Ectodermal cell (in vitro differentiated cells): Measurements from ENCODE around the gene CCDC122.

Experiments
- H3K27ac ChIP-seq: 2 replicates; pipeline ENCODE4 v1.7.0; 2013; ENCODE audit warnings: mild to moderate bottlenecking, low read depth, low read length; ENCODE audit not compliant: insufficient read depth, poor library complexity, severe bottlenecking
- H3K27me3 ChIP-seq: 2 replicates; pipeline ENCODE4 v1.7.0; 2013; ENCODE audit warnings: mild to moderate bottlenecking, low read length; ENCODE audit not compliant: insufficient read depth, control insufficient read depth, poor library complexity, severe bottlenecking
- H3K36me3 ChIP-seq: one replicate; pipeline ENCODE4 v1.7.0; 2013; ENCODE audit warnings: low read length; ENCODE audit not compliant: control insufficient read depth, insufficient read depth
- H3K4me1 ChIP-seq: one replicate; pipeline ENCODE4 v1.7.0; 2013; ENCODE audit warnings: low read length; ENCODE audit not compliant: control insufficient read depth, insufficient read depth
- H3K4me3 ChIP-seq: 2 replicates; pipeline ENCODE4 v1.7.0; 2013; ENCODE audit warnings: low read depth, low read length, control low read depth; ENCODE audit not compliant: insufficient read depth
- H3K9me3 ChIP-seq: 2 replicates; pipeline ENCODE4 v1.7.0; 2013; ENCODE audit warnings: mild to moderate bottlenecking, low read length, moderate library complexity; ENCODE audit not compliant: control insufficient read depth
- WGBS, 2 experiments: methylation state at CpG; one replicate each; pipeline ENCODE4 v1.1.7; 2013; ENCODE audit warnings: missing lambda C conversion rate in 2 of 2; 5-methylcytosine and 5-hydroxymethylcytosine counted together

CCDC122 gene

DNA sequence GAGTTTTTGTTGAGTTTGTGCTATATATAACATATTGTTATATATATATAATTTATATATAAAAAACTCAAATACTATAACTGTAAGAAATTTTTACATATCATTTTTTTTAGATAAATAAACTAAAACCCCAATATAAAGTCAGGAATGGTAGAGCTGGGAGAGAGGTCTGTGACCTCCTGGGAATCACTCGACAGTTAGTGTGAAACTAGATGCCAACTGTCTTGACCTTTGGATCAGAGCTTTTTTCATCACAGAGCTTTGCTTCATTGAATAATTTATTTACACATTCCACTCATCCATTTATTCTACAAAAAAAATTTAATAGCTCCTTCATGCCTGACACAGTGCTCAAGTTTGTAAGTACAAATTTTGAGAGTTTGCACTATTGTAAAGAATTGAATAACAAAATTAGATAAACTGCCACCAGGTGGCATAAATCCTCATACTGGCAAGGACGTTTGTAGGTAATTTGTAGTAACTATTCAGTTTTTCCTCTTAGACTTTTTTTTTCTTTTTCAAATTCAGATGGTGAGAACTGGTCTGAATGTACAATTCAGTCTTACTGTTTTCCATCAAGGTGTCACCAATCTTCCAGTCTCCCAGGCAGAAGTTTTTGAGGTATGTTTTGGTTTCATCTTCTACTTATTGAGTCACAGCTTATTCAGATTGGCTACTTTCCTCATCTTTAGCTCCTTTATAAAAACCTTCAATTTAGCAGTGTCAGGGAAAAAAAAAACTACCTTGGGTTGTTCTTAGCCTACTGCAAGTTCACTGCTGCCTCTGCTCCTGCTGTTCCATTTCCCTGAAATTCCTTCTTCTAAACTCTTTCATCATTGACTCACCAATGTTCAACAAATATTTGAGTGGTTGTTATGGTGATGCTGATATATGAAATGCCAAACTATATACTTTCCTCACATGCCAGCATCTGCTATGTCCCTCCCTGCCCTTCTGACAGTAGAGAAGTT lies 28.9 kb upstream of the CCDC122 start:
- H3K27me3 ChIP-seq: no peaks in the 10 kb centered on the region
- WGBS, 2 experiments: 38 to 57% methylated on average over 2 of the region's 2 CpGs
- no peak overlapping the region for H3K27ac ChIP-seq
- no peaks in the 10 kb centered on the region for H3K4me1 ChIP-seq
- no peaks in the 10 kb centered on the region for H3K9me3 ChIP-seq
- H3K4me3 ChIP-seq: no peak overlapping the region
- H3K36me3 ChIP-seq: no peaks in the 10 kb centered on the region

DNA sequence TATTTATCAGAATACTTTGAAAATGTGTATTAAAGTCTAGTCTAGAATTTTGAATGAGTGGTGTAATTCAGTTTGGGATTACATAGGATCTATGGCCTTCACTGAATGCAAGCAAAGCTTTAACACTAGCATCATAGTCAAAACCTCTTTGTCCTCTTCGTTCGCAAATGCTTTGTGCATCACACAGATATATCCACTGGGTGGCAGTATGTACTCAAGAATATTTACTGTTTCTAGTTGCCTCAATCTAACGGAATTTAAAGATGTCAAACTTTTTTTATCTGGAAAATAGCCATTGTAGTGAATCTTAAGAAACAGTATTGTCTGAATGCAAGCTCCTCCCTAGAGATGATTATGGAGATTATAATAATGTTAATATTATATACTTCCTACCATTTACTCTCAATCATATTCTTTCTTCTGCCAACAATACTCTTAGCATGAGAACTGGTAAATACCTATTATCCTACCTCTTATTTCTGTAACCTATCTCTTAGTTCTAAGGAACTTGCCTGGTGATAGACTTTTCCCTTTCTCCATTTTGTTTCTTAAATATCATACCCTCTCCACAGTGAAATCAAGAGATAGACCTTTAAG lies 26.0 kb upstream of the CCDC122 start:
- WGBS, 2 experiments: 0 to 12% methylated on average over 2 to 3 of the region's 3 CpGs
- H3K36me3 ChIP-seq: no peaks in the 10 kb centered on the region
- H3K9me3 ChIP-seq: no peaks in the 10 kb centered on the region
- H3K4me1 ChIP-seq: no peaks in the 10 kb centered on the region
- H3K4me3 ChIP-seq: no peak overlapping the region
- H3K27me3 ChIP-seq: no peaks in the 10 kb centered on the region
- H3K27ac ChIP-seq: no peak overlapping the region

DNA sequence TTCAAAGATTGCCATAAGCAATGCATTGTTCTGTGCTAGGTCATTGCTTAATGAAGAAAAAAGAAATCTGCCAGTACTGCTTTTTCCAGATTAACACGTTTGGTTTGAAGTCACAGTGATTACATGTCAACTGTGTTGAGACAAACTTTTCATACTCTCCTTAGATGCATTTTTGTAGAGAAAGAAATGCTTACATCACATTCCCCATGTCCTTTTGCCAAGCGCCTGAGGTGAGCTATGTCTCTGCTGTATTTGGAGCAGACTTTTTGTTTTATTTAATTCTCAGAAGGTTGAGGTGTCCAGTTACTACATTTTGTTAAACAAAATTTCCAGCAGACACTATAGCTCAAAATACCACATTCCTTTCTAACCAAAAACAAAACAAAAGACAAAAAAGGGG lies 16.4 kb upstream of the CCDC122 start:
- whole genome bisulfite sequencing, 2 experiments: 89 to 98% methylated on average over 1 to 2 of the region's 2 CpGs
- Histone ChIP-seq H3K4me3 (no peak overlapping the region), H3K9me3 (no peaks in the 10 kb centered on the region), H3K4me1 (no peaks in the 10 kb centered on the region), H3K27ac (no peak overlapping the region), H3K27me3 (no peaks in the 10 kb centered on the region), H3K36me3 (no peaks in the 10 kb centered on the region)

DNA sequence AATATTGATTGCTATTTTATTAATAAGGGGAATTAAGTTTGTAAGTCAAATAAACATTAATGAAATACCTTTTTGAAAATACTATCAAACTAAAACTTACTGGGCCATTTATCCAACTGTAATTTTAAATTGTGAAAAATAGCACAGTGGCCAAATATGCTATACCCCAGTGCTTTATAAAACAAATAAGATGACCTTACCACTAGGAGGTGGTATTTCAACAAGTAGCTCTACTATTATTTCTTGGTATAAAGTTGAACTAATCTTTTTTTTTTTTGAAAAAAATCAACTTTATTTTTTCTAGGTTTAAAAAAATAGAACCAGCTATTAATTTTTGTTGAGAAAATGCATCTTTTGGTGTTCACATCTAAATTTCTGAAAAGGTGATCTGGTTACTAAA lies 14.9 kb upstream of the CCDC122 start:
- no peaks in the 10 kb centered on the region for H3K27me3 ChIP-seq
- no peaks in the 10 kb centered on the region for H3K4me1 ChIP-seq
- no peaks in the 10 kb centered on the region for H3K36me3 ChIP-seq
- no peak overlapping the region for H3K4me3 ChIP-seq
- no peaks in the 10 kb centered on the region for H3K9me3 ChIP-seq
- H3K27ac ChIP-seq: no peak overlapping the region

DNA sequence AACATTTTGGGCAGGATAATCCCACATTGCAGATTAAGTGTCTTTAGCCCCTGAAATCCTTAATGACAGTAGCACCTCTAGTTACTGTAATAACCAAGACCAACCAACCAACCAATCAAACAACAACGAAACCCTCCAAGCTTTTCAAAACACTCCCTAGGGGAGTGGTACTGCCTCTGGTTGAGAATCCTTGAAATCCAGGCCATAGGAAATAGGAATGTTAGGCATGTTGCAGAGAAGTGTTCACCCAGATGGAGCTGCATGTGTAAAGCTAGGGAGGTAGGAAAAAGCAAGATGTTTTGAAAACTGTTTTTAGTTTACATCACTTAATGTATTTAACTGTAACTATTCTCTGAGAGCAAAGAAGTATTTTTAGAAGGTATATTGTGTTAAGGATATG lies 4.7 kb upstream of the CCDC122 start:
- no peaks in the 10 kb centered on the region for H3K9me3 ChIP-seq
- no peak overlapping the region for H3K27ac ChIP-seq
- no peaks in the 10 kb centered on the region for H3K36me3 ChIP-seq
- H3K4me1 ChIP-seq: no peaks in the 10 kb centered on the region
- H3K27me3 ChIP-seq: peaks cover 22% of the 10 kb centered on the region
- WGBS, 2 experiments: 67% methylated on average over 1 of the region's 1 CpG; no CpG with 5 or more reads in 1 of the 2 experiments
- H3K4me3 ChIP-seq: no peak overlapping the region

DNA sequence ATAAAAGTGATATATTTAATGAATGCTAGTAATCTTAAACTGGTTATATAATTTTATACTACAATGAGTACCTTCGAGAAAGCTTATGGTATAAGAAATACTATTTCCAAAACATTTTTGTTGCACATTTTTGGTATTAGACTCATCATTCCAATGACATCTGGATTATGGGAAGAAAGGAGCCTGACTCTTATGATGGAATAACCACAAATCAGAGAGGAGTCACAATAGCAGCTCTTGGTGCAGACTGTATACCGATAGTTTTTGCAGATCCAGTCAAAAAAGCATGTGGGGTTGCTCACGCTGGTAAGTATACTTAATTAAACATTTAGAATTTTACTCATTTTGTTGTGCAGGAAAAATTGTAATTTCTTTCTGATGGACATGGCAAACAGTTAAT lies 4.1 kb upstream of the CCDC122 start:
- WGBS, 2 experiments: 87 to 100% methylated on average over 2 of the region's 3 CpGs
- no peak overlapping the region for H3K4me3 ChIP-seq
- peaks cover under 1% of the 10 kb centered on the region for H3K4me1 ChIP-seq
- no peaks in the 10 kb centered on the region for H3K36me3 ChIP-seq
- peaks cover 22% of the 10 kb centered on the region for H3K27me3 ChIP-seq
- no peak overlapping the region for H3K27ac ChIP-seq
- H3K9me3 ChIP-seq: no peaks in the 10 kb centered on the region

GRCh38 chr13:43881580-43881979 lies 2.0 kb upstream of the CCDC122 start:
- Histone ChIP-seq H3K9me3 (no peaks in the 10 kb centered on the region), H3K4me3 (no peak overlapping the region), H3K27ac (no peak overlapping the region), H3K36me3 (no peaks in the 10 kb centered on the region), H3K27me3 (peaks cover 22% of the 10 kb centered on the region), H3K4me1 (peaks cover 5% of the 10 kb centered on the region)

DNA sequence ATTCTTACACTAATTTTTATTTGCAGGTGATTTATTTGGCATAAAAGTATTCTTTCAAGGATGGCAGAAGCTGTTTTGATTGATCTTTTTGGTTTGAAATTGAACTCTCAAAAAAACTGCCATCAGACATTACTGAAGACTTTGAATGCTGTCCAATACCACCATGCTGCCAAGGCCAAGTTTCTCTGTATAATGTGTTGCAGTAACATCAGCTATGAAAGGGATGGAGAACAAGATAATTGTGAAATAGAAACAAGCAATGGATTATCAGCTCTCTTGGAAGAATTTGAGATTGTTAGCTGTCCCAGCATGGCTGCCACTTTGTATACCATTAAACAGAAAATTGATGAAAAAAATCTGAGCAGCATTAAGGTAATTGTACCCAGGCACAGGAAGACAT lies 1.4 kb upstream of the CCDC122 start:
- no peaks in the 10 kb centered on the region for H3K36me3 ChIP-seq
- peaks cover 22% of the 10 kb centered on the region for H3K27me3 ChIP-seq

DNA sequence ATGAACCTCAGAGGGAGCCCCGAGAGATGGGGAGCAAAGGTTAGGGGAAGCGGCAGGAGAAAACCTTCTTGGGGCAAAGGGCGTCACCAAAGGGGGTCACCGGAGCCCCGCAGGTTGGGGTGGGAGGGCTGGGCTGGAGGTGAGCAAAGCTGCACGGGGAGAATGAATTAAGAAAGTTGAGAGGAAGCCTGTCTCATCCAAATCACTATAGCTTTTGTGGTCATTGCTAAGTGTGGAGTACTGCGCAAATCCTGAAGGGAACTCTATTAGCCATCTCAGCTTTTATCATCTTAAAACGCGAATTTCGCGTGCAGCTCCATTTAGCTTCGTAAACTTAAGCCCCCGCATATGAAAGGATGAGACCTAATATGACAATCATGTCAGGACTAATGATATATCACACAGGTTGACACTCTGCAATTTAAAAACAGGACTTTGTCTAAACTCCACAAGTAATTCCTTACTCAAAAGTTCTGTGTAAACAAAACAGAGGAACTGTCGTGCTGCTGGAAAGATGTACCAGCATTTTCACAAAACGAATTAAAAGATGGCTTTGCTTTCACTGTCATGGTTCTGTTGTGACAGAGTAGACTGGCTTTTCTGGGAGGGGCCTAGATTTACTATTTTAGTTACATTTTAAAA lies 795 bp upstream of the CCDC122 start:
- WGBS, 2 experiments: 40 to 41% methylated on average over 15 of the region's 15 CpGs
- H3K9me3 ChIP-seq: no peaks in the 10 kb centered on the region
- no peak overlapping the region for H3K27ac ChIP-seq
- peak overlapping the region; percentile 79 for H3K4me3 ChIP-seq
- H3K27me3 ChIP-seq: peaks cover 22% of the 10 kb centered on the region
- no peaks in the 10 kb centered on the region for H3K36me3 ChIP-seq
- peaks cover 5% of the 10 kb centered on the region for H3K4me1 ChIP-seq

More for the DNA sequence above, 1.4 kb upstream of the CCDC122 start:
- H3K27ac ChIP-seq: no peak overlapping the region
- no peak overlapping the region for H3K4me3 ChIP-seq
- H3K4me1 ChIP-seq: peaks cover 5% of the 10 kb centered on the region
- no peaks in the 10 kb centered on the region for H3K9me3 ChIP-seq

- no peaks in the 10 kb centered on the region for H3K9me3 ChIP-seq
- H3K4me3 ChIP-seq: peak within 1 kb of the TSS; percentile 79
- peak within 1 kb of the TSS; percentile 8 for H3K27ac ChIP-seq
- peaks cover 5% of the 10 kb centered on the region for H3K4me1 ChIP-seq
- 1 to 2% methylated on average over 48 of the region's 48 CpGs for WGBS, 2 experiments
- peaks cover 22% of the 10 kb centered on the region for H3K27me3 ChIP-seq
- H3K36me3 ChIP-seq: no peaks in the 10 kb centered on the region
Observed at GRCh38 chr13:43879755-43880181, 228 bp upstream of the CCDC122 start, which contains the start of gene LACC1. Gene LACC1 (plus strand): TSS chr13:43879904. CDS start chr13:43880986, 1,082 bp downstream.
